GM12878 (cell line): ENCODE data around the gene IRAK2. TPM values are rescaled to one million over a fixed set of nuclear protein-coding genes. Genes with fewer than 3 reads are reported as not detected.

Source experiments
- EP300 ChIP-seq, 2 experiments: fragments of 150-350 bp in 1 of 2; IDR thresholded peaks; 2 replicates each; pipeline ENCODE4 v1.6.1; 2011 to 2012; ENCODE audit warnings: low read depth in 2 of 2, low read length in 2 of 2, borderline replicate concordance in 1 of 2, improper control_type of control experiment in 1 of 2, inconsistent platforms in 1 of 2; ENCODE audit not compliant: control insufficient read depth in 1 of 2
- EZH2 ChIP-seq: IDR thresholded peaks from 2 replicates; pipeline ENCODE4 v1.6.1; 2012; ENCODE audit warnings: low read depth, mild to moderate bottlenecking, control low read depth, inconsistent platforms, low read length, borderline replicate concordance; ENCODE audit not compliant: control insufficient read depth
- GATAD2B ChIP-seq: fragments of 450-650 bp; conservative IDR thresholded peaks from 2 replicates; pipeline ENCODE4 v1.6.1; 2017; ENCODE audit warnings: low read depth, mild to moderate bottlenecking, moderate library complexity
- JUND ChIP-seq: IDR thresholded peaks from 2 replicates; pipeline ENCODE4 v1.6.1; 2012; ENCODE audit warnings: low read depth, mild to moderate bottlenecking, low read length, improper control_type of control experiment, moderate library complexity
- MYC ChIP-seq: IDR thresholded peaks from 2 replicates; pipeline ENCODE4 v1.6.1; 2011; ENCODE audit warnings: mild to moderate bottlenecking, low read length, moderate library complexity, inconsistent platforms; ENCODE audit not compliant: insufficient read depth, insufficient replicate concordance, insufficient read length, severe bottlenecking
- NFIC ChIP-seq: IDR thresholded peaks from 2 replicates; pipeline ENCODE4 v1.6.1; 2012; ENCODE audit warnings: low read depth, mild to moderate bottlenecking, inconsistent platforms, low read length, moderate library complexity
- PAX8 ChIP-seq: fragments of 450-650 bp; IDR thresholded peaks from 2 replicates; pipeline ENCODE4 v1.6.1; 2017; ENCODE audit warnings: mild to moderate bottlenecking, moderate library complexity
- POLR2A ChIP-seq: IDR thresholded peaks from 2 replicates; pipeline ENCODE4 v1.6.1; 2011; ENCODE audit warnings: low read depth, mild to moderate bottlenecking, low read length
- POLR2AphosphoS5 ChIP-seq: IDR thresholded peaks from 2 replicates; pipeline ENCODE4 v1.6.1; 2011; ENCODE audit warnings: mild to moderate bottlenecking, low read length, inconsistent platforms
- RUNX3 ChIP-seq: IDR thresholded peaks from 2 replicates; pipeline ENCODE4 v1.6.1; 2012; ENCODE audit warnings: low read length, inconsistent platforms
- TCF7 ChIP-seq: IDR thresholded peaks from 2 replicates; pipeline ENCODE4 v1.6.1; 2014; ENCODE audit warnings: antibody characterized with exemption, borderline replicate concordance
- polyA plus RNA-seq, 11 experiments: library from polyadenylated mRNA; depleted of rRNA in 4 of 11; unstranded in 6 of 11; stranded (reverse) in 5 of 11; fragments of >200 nt; fragmentation: Nextera tagmentation in 4 of 11; fragmentation: Illumina TruSeq in 1 of 11; extraction: Ambion mirVana in 4 of 11; extraction: Trizol in 1 of 11; gene quantifications; 1 replicate in 1 of 11; 2 replicates in 10 of 11; pipeline versions ENCODE4 v1.2.1 to v1.2.3, GENCODE V29; 2011 to 2016; ENCODE audit warnings: inconsistent platforms in 2 of 11, missing spikeins in 2 of 11, low read depth in 1 of 11
- total RNA-seq, 4 experiments: library from RNA; depleted of rRNA in 3 of 4; stranded (reverse); fragments of >200 nt in 3 of 4; fragmentation: Illumina TruSeq in 1 of 4; extraction: Trizol in 1 of 4; gene quantifications; 2 replicates each; pipeline versions ENCODE4 v1.2.1 to v1.2.3, GENCODE V29; 2013 to 2021
- TF ChIP-seq, protein P1 (sequence below): IDR thresholded peaks from 2 replicates; pipeline ENCODE4 v1.6.1; 2012; ENCODE audit warnings: low read depth, low read length, improper control_type of control experiment
- TF ChIP-seq, protein P2 (sequence below): IDR thresholded peaks from 2 replicates; pipeline ENCODE4 v1.6.1; 2012; ENCODE audit warnings: low read depth, low read length, improper control_type of control experiment

The IRAK2 gene
- total and polyA plus RNA-seq, 10 of the 15 experiments (the other 5 are each of a cell fraction or from before 2014, with no cell fraction given), result 0.48 to 5.7 (median 4.5) TPM

DNA sequence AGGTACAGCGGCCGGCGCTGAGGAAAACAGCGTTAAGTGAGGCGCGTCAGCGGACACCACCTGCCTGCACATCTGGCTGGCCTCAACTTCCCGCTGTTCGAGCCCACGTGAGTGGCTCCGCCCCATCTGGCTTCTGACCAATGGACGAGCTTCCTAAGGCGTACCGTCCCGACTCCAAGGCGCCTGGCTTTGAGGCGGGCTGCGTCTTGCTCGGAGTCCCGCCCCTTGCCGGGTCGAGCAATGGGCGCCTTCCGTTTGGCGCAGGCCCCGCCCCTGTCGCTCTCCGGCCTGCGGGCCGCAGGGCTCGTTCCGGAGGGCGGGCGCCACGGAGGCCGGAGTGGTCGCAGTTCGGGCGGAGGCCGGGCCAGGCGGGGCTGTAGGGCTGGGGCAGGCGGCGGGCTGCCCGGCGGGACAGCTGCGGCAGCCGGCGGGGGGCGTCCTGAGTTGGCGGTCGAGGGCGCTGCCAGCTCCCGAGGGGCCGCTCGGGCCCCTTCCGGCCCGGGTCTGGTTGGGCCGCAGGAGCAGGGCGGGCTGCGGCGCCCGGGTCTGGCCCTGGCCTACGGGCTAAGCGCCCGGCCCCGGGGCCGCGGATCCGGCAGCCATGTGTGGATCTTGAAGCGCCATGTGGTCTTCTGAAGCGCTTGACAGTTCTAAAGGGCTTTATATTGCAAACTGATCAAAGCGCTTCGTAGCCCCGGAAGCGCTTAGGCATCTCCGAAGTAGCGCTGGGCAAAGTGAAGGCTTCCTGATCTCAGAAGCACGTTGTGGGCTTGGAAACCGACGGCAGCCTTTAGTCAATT, 83.7 kb downstream of the IRAK2 start, which contains the start of gene TATDN2 (continued):
- TF ChIP-seq, protein P1, sequence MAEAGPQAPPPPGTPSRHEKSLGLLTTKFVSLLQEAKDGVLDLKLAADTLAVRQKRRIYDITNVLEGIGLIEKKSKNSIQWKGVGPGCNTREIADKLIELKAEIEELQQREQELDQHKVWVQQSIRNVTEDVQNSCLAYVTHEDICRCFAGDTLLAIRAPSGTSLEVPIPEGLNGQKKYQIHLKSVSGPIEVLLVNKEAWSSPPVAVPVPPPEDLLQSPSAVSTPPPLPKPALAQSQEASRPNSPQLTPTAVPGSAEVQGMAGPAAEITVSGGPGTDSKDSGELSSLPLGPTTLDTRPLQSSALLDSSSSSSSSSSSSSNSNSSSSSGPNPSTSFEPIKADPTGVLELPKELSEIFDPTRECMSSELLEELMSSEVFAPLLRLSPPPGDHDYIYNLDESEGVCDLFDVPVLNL, result peak; percentile 58
- TF ChIP-seq POLR2A, result peak; percentile 85
- TF ChIP-seq NFIC, result no peak
- no peak for TF ChIP-seq TCF7
- TF ChIP-seq, protein P2, sequence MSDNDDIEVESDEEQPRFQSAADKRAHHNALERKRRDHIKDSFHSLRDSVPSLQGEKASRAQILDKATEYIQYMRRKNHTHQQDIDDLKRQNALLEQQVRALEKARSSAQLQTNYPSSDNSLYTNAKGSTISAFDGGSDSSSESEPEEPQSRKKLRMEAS, result peak; percentile 93
- no peak for TF ChIP-seq EZH2
- peak; percentile 53; the same call in 1 of the 2 replicates for TF ChIP-seq POLR2AphosphoS5
- TF ChIP-seq JUND, result no peak
- TF ChIP-seq RUNX3, result peak; percentile 30; the same call in 1 of the 2 replicates
- peak; percentile 38 for TF ChIP-seq MYC
- TF ChIP-seq EP300 (IDR thresholded peaks at IDR 0.05; ENCODE audit: borderline replicate concordance in 1 of 2, control insufficient read depth in 1 of 2, low read depth in 2 of 2, low read length in 2 of 2), result no peak
- TF ChIP-seq GATAD2B, result peak; percentile 94
- TF ChIP-seq PAX8, result no peak
